ENCODE data around the gene SNX15.

SNX15 gene

GRCh38 chr11:64996327-64996709 lies 30.9 kb upstream of the SNX15 start:
- DNase-seq (ENCODE audit: low read depth), result no peak
- TF ChIP-seq CTCF (conservative IDR thresholded peaks at IDR 0.05; ENCODE audit: low read depth, low read length), result no peak
- no peak overlapping the region for H3K4me3 ChIP-seq (ENCODE audit: low read length)

GRCh38 chr11:64996710-64997380 lies 30.4 kb upstream of the SNX15 start, which contains the start of gene BATF2:
Gene BATF2 (minus strand): TSS chr11:64996971. CDS start chr11:64996914, 57 bp downstream.
- H3K4me3 ChIP-seq (ENCODE audit: low read length), result no peak within 1 kb of the TSS
- peak; percentile 64 for TF ChIP-seq CTCF (conservative IDR thresholded peaks at IDR 0.05; ENCODE audit: low read depth, low read length)
- no peak for DNase-seq (ENCODE audit: low read depth)

DNA sequence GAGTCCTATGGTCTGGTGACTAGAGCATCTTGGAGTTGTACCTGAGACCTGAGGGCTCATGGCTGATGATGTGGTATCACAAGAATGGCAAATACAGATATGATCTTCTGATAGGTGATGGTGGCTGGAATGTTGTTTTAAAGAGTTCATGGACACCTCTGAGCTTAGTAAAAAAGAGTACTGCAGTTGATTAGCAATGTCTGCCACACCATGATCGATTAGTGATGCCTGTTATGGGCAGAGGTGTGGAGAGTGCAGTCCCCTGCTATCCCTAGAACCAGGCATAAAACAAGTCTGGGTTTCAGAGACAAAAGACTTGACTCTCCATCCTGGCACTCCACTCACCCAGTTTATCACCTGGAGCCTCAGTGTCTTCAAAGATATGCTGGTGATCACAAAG lies 29.1 kb upstream of the SNX15 start:
- DNase-seq (ENCODE audit: low read depth), result no peak
- no peak for TF ChIP-seq CTCF (conservative IDR thresholded peaks at IDR 0.05; ENCODE audit: low read depth, low read length)
- no peak overlapping the region for H3K4me3 ChIP-seq (ENCODE audit: low read length)

GRCh38 chr11:64998690-64999431 lies 28.4 kb upstream of the SNX15 start:
- DNase-seq (ENCODE audit: low read depth), result no peak
- no peak for TF ChIP-seq CTCF (conservative IDR thresholded peaks at IDR 0.05; ENCODE audit: low read depth, low read length)

GRCh38 chr11:64999478-64999877 lies 27.8 kb upstream of the SNX15 start:
- TF ChIP-seq CTCF (conservative IDR thresholded peaks at IDR 0.05; ENCODE audit: low read depth, low read length), result no peak
- no peak for DNase-seq (ENCODE audit: low read depth)

More at GRCh38 chr11:64998690-64999431, 28.4 kb upstream of the SNX15 start:
- H3K4me3 ChIP-seq (ENCODE audit: low read length), result no peak overlapping the region

DNA sequence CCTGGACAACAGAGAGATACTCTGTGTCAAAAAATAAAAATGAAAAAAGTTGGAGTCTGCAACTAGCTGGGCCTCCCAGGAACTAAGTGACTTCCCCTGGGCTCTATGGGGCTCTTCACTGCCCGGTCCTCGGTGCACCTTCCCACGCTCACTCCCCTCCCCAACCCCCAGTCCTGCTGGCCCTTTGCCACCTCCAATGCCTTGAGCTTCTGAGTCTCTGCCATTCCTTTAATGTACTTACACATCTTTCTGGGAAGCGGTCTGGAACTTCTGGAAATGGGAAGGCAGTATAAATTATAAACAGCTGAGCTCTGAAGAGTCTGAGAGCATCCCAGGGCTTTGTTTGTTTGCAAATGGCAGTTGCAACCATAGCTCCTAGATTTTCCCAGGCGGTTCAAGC lies 24.5 kb upstream of the SNX15 start:
- no peak for DNase-seq (ENCODE audit: low read depth)

More at GRCh38 chr11:64999478-64999877, 27.8 kb upstream of the SNX15 start:
- H3K4me3 ChIP-seq (ENCODE audit: low read length), result no peak overlapping the region

More for the DNA sequence above, 24.5 kb upstream of the SNX15 start:
- H3K4me3 ChIP-seq (ENCODE audit: low read length), result no peak overlapping the region
- TF ChIP-seq CTCF (conservative IDR thresholded peaks at IDR 0.05; ENCODE audit: low read depth, low read length), result no peak

All from retinal pigment epithelial cell (primary cell).